HepG2 (cell line): Measurements from ENCODE around the gene LAS1L. TPM values are rescaled to one million over a fixed set of nuclear protein-coding genes. Genes with fewer than 3 reads are reported as not detected.

ENCODE experiments used
- ATAC-seq: fragments of 200-7000 bp; cut with Tn5 transposase; 3 replicates; pipeline ENCODE4 v1.9.1; 2020; ENCODE audit warnings: mild to moderate bottlenecking, moderate library complexity
- BruUV-seq: library from RNA; stranded (reverse); fragments of 400-500 nt; replicated peaks from 2 replicates; lab custom pipeline; 2021; lab: Mats Ljungman, UMichigan
- CTCF ChIA-PET: fragments of 300-600 bp; formaldehyde crosslinking; extraction: SDS; loops from one replicate; lab custom pipeline; 2021; ENCODE audit warnings: low total read pairs, inconsistent platforms, low intra/inter-chr PET ratio; lab: Yijun Ruan, JAX
- POLR2A ChIA-PET: fragments of 350-600 bp; sonication (Branson Sonifier 250); formaldehyde crosslinking; loops from one replicate; lab custom pipeline; 2020; ENCODE audit warnings: antibody characterized with exemption, inconsistent platforms; lab: Yijun Ruan, JAX
- DNase-seq: peaks from one replicate; pipeline ENCODE4 v3.0.0-alpha.2; 2015; ENCODE audit warnings: low spot score
- FAIRE-seq: peaks from 3 replicates; lab custom pipeline; 2011; peaks lifted over from hg19 to GRCh38; lab: Jason Lieb, UNC
- H2AFZ ChIP-seq: one replicate; pipeline ENCODE4 v1.6.1; 2011; ENCODE audit warnings: low read length, inconsistent platforms
- H3K27ac ChIP-seq: fragments of 300-600 bp; 3 replicates; pipeline ENCODE4 v1.8.0; 2011; ENCODE audit warnings: mixed run types, mild to moderate bottlenecking, mixed read lengths, low read length, inconsistent platforms; ENCODE audit not compliant: insufficient read depth; ENCODE audit errors: extremely low read length
- H3K27me3 ChIP-seq, 2 experiments: fragments of 200-600 bp in 1 of 2; 2 replicates in 1 of 2; 3 replicates in 1 of 2; pipeline versions ENCODE4 v1.6.0 to v1.8.0; 2011; ENCODE audit warnings: low read length in 2 of 2, mild to moderate bottlenecking in 2 of 2, moderate library complexity in 2 of 2, inconsistent platforms in 1 of 2; ENCODE audit not compliant: insufficient read depth in 2 of 2, control insufficient read depth in 1 of 2
- H3K36me3 ChIP-seq, 2 experiments: fragments of 200-600 bp in 1 of 2; replicated peaks in 1 of 2; 2 replicates in 1 of 2; 3 replicates in 1 of 2; pipeline versions ENCODE4 v1.5.1 to v1.8.0; 2011; ENCODE audit warnings: low read length in 2 of 2, inconsistent platforms in 1 of 2; ENCODE audit not compliant: insufficient read depth in 2 of 2, control insufficient read depth in 1 of 2
- H3K4me1 ChIP-seq: 2 replicates; pipeline ENCODE4 v1.5.1; 2012; ENCODE audit warnings: low read length, inconsistent platforms; ENCODE audit not compliant: insufficient read depth
- H3K4me2 ChIP-seq: 2 replicates; pipeline ENCODE4 v1.6.0; 2011; ENCODE audit warnings: low read depth, low read length, inconsistent platforms
- H3K4me3 ChIP-seq, 3 experiments: fragments of 200-600 bp in 1 of 3; sonication (generic), shearing (Covaris generic) in 1 of 3; replicated peaks in 1 of 3; 2 replicates each; pipeline ENCODE4 v1.5.1; 2011 to 2016; ENCODE audit warnings: low read length in 3 of 3, inconsistent platforms in 2 of 3, low read depth in 2 of 3, mild to moderate bottlenecking in 2 of 3, control low read depth in 1 of 3, mixed read lengths in 1 of 3; ENCODE audit not compliant: insufficient read depth in 1 of 3
- H3K79me2 ChIP-seq: one replicate; pipeline ENCODE4 v1.6.1; 2011; ENCODE audit warnings: low read length, inconsistent platforms; ENCODE audit not compliant: insufficient read depth
- H3K9ac ChIP-seq: 2 replicates; pipeline ENCODE4 v1.6.0; 2011; ENCODE audit warnings: mild to moderate bottlenecking, low read depth, low read length, inconsistent platforms; ENCODE audit not compliant: insufficient read depth
- H3K9me3 ChIP-seq: 2 replicates; pipeline ENCODE4 v1.5.1; 2012; ENCODE audit warnings: mild to moderate bottlenecking, low read length
- H4K20me1 ChIP-seq: 2 replicates; pipeline ENCODE4 v1.6.0; 2011; ENCODE audit warnings: inconsistent platforms, mild to moderate bottlenecking, low read length, moderate library complexity; ENCODE audit not compliant: insufficient read depth
- CTCF ChIP-seq: sonication (generic); formaldehyde crosslinking; IDR thresholded peaks from 2 replicates; pipeline ENCODE4 v1.5.0; 2020; ENCODE audit warnings: mild to moderate bottlenecking, missing genetic modification reagents, moderate library complexity
- HES4 ChIP-seq: sonication (generic); formaldehyde crosslinking; IDR thresholded peaks from 2 replicates; pipeline ENCODE4 v1.9.0; 2021; ENCODE audit warnings: mild to moderate bottlenecking, missing genetic modification reagents, borderline replicate concordance
- HINFP ChIP-seq: sonication (generic); formaldehyde crosslinking; IDR thresholded peaks from 2 replicates; pipeline ENCODE4 v1.4.0; 2020; ENCODE audit warnings: low read depth, mild to moderate bottlenecking, missing genetic modification reagents
- NR2F1 ChIP-seq, 2 experiments: fragments of 450-650 bp in 1 of 2; formaldehyde crosslinking in 1 of 2; IDR thresholded peaks; 2 replicates each; pipeline versions ENCODE4 v1.5.0 to v1.6.1; 2016 to 2020; ENCODE audit warnings: mild to moderate bottlenecking in 1 of 2, missing compliant biosample characterization in 1 of 2, missing genetic modification reagents in 1 of 2, moderate library complexity in 1 of 2
- NRL ChIP-seq: sonication (generic); formaldehyde crosslinking; IDR thresholded peaks from 2 replicates; pipeline ENCODE4 v1.5.0; 2020; ENCODE audit warnings: missing genetic modification reagents, mild to moderate bottlenecking, moderate library complexity, borderline replicate concordance
- SCMH1 ChIP-seq: sonication (generic); formaldehyde crosslinking; IDR thresholded peaks from 2 replicates; pipeline ENCODE4 v1.9.0; 2021; ENCODE audit warnings: missing genetic modification reagents, mild to moderate bottlenecking, borderline replicate concordance
- SMC3 ChIP-seq: IDR thresholded peaks from 2 replicates; pipeline ENCODE4 v1.6.1; 2011; ENCODE audit warnings: low read length, improper control_type of control experiment
- ZNF12 ChIP-seq: sonication (generic); formaldehyde crosslinking; IDR thresholded peaks from 2 replicates; pipeline ENCODE4 v1.5.0; 2020; ENCODE audit warnings: missing genetic modification reagents
- ZNF572 ChIP-seq: sonication (generic); formaldehyde crosslinking; IDR thresholded peaks from 2 replicates; pipeline ENCODE4 v1.5.1; 2020; ENCODE audit warnings: mild to moderate bottlenecking, missing genetic modification reagents
- ZNF703 ChIP-seq: sonication (generic); formaldehyde crosslinking; IDR thresholded peaks from 2 replicates; pipeline ENCODE4 v1.5.1; 2020; ENCODE audit warnings: missing genetic modification reagents, mild to moderate bottlenecking, moderate library complexity, borderline replicate concordance
- ZNF773 ChIP-seq: sonication (generic); formaldehyde crosslinking; IDR thresholded peaks from 2 replicates; pipeline ENCODE4 v1.4.0; 2020; ENCODE audit warnings: missing genetic modification reagents, borderline replicate concordance
- ZSCAN30 ChIP-seq: sonication (generic); formaldehyde crosslinking; IDR thresholded peaks from 2 replicates; pipeline ENCODE4 v1.5.0; 2020; ENCODE audit warnings: mild to moderate bottlenecking, missing genetic modification reagents
- WGBS: methylation state at CpG from one replicate; pipeline ENCODE4 v1.1.6; 2017; ENCODE audit warnings: low lambda C conversion rate; 5-methylcytosine and 5-hydroxymethylcytosine counted together
- in situ Hi-C: cut with HindIII; loops from 2 replicates; pipeline ENCODE4 v1.10.0; 2017; ENCODE audit warnings: low pct_unique_long_range_greater_than_20kb; ENCODE audit not compliant: extremely low pct_ligation_motif_present
- intact Hi-C: fragments of 100-400 bp; cut with micrococcal nuclease; formaldehyde crosslinking; loops from one replicate; pipeline ENCODE4 v1.10.0; 2022; ENCODE audit not compliant: unreplicated experiment
- polyA plus RNA-seq, 8 experiments: library from polyadenylated mRNA; depleted of rRNA in 3 of 8; stranded (reverse) in 7 of 8; unstranded in 1 of 8; fragments of >200 nt; fragmentation: Illumina TruSeq in 4 of 8; extraction: Trizol in 4 of 8; gene quantifications; 2 replicates each; pipeline versions ENCODE4 v1.2.1 to v1.2.3, GENCODE V29; 2011 to 2016; ENCODE audit warnings: low read depth in 4 of 8, missing spikeins in 1 of 8, mixed read lengths in 1 of 8; ENCODE audit not compliant: insufficient read depth in 1 of 8
- total RNA-seq, 5 experiments: library from RNA; depleted of rRNA; stranded (reverse); fragments of >200 nt; fragmentation: Illumina TruSeq; extraction: Trizol; gene quantifications; 2 replicates each; pipeline ENCODE4 v1.2.3, GENCODE V29; 2016; ENCODE audit warnings: low read depth in 1 of 5
- TF ChIP-seq, protein P1 (sequence below): IDR thresholded peaks from 2 replicates; pipeline ENCODE4 v1.6.1; 2016; ENCODE audit warnings: low read depth
- TF ChIP-seq, protein P2 (sequence below): sonication (generic); formaldehyde crosslinking; IDR thresholded peaks from 2 replicates; pipeline ENCODE4 v1.4.0; 2020; ENCODE audit warnings: missing genetic modification reagents, borderline replicate concordance

The LAS1L gene
- total and polyA plus RNA-seq, 2 of the 13 experiments (the other 11 are each of a cell fraction or from before 2014, with no cell fraction given), result 18.1 to 33.3 TPM

- no peak overlapping the region for H3K4me2 ChIP-seq
- intact Hi-C loops (loop anchor here (2.0 kb wide), 2 partner anchors 405 to 1149 kb away; no protein-coding TSS in a partner anchor), in situ Hi-C loops (loop anchor here (10.0 to 25.0 kb wide), 2 partner anchors 403 to 1156 kb away; no protein-coding TSS in a partner anchor)
- H3K36me3 ChIP-seq, result no peaks in the 10 kb centered on the region
- ChIA-PET CTCF (interaction anchor here (1.1 to 1.6 kb wide), 3 partner anchors 13 to 1150 kb away, joined by 3 to 9 read pairs (median 8); no protein-coding TSS in a partner anchor), POLR2A (no interaction called here)
- H2AFZ ChIP-seq, result no peak overlapping the region
- H3K9me3 ChIP-seq, result no peaks in the 10 kb centered on the region
- H3K9ac ChIP-seq, result no peak overlapping the region
- no peaks in the 10 kb centered on the region for H3K4me1 ChIP-seq
- no peaks in the 10 kb centered on the region for H4K20me1 ChIP-seq
- ATAC-seq (peak; percentile 90), FAIRE-seq (peak; percentile 73), DNase-seq (peak; percentile 26)
- H3K27me3 ChIP-seq, result no peaks in the 10 kb centered on the region
- no peaks in the 10 kb centered on the region for H3K79me2 ChIP-seq
- H3K4me3 ChIP-seq, result no peak overlapping the region
- no peak overlapping the region for H3K27ac ChIP-seq
- 0% methylated on average over 5 of the region's 12 CpGs for WGBS
- no TSS peak for BruUV-seq
- TF ChIP-seq ZNF703 (CRISPR knock-in tag), result no peak
- no peak for TF ChIP-seq ZSCAN30 (CRISPR knock-in tag)
- TF ChIP-seq, protein P1, sequence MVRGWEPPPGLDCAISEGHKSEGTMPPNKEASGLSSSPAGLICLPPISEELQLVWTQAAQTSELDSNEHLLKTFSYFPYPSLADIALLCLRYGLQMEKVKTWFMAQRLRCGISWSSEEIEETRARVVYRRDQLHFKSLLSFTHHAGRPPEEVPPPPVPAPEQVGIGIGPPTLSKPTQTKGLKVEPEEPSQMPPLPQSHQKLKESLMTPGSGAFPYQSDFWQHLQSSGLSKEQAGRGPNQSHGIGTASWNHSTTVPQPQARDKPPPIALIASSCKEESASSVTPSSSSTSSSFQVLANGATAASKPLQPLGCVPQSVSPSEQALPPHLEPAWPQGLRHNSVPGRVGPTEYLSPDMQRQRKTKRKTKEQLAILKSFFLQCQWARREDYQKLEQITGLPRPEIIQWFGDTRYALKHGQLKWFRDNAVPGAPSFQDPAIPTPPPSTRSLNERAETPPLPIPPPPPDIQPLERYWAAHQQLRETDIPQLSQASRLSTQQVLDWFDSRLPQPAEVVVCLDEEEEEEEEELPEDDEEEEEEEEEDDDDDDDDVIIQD, result no peak
- no peak for TF ChIP-seq ZNF12 (CRISPR knock-in tag)
- peak; percentile 76 for TF ChIP-seq CTCF (CRISPR knock-in tag)
- no peak for TF ChIP-seq ZNF773 (CRISPR knock-in tag)
- no peak for TF ChIP-seq HES4 (CRISPR knock-in tag)
- TF ChIP-seq NR2F1 (CRISPR knock-in tag; IDR thresholded peaks at IDR 0.05), result no peak
- TF ChIP-seq HINFP (CRISPR knock-in tag), result no peak
- peak; percentile 70 for TF ChIP-seq SMC3
- TF ChIP-seq, protein P2, sequence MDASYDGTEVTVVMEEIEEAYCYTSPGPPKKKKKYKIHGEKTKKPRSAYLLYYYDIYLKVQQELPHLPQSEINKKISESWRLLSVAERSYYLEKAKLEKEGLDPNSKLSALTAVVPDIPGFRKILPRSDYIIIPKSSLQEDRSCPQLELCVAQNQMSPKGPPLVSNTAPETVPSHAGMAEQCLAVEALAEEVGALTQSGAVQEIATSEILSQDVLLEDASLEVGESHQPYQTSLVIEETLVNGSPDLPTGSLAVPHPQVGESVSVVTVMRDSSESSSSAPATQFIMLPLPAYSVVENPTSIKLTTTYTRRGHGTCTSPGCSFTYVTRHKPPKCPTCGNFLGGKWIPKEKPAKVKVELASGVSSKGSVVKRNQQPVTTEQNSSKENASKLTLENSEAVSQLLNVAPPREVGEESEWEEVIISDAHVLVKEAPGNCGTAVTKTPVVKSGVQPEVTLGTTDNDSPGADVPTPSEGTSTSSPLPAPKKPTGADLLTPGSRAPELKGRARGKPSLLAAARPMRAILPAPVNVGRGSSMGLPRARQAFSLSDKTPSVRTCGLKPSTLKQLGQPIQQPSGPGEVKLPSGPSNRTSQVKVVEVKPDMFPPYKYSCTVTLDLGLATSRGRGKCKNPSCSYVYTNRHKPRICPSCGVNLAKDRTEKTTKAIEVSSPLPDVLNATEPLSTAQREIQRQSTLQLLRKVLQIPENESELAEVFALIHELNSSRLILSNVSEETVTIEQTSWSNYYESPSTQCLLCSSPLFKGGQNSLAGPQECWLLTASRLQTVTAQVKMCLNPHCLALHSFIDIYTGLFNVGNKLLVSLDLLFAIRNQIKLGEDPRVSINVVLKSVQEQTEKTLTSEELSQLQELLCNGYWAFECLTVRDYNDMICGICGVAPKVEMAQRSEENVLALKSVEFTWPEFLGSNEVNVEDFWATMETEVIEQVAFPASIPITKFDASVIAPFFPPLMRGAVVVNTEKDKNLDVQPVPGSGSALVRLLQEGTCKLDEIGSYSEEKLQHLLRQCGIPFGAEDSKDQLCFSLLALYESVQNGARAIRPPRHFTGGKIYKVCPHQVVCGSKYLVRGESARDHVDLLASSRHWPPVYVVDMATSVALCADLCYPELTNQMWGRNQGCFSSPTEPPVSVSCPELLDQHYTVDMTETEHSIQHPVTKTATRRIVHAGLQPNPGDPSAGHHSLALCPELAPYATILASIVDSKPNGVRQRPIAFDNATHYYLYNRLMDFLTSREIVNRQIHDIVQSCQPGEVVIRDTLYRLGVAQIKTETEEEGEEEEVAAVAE, result no peak
- no peak for TF ChIP-seq NRL (CRISPR knock-in tag)
- TF ChIP-seq SCMH1, result no peak
- TF ChIP-seq ZNF572 (CRISPR knock-in tag), result no peak
Measured at GRCh38 chrX:65581661-65582339, 47.2 kb upstream of the LAS1L start.
